ENCODE results near the gene CHAT. TPM values are rescaled to one million over a fixed set of nuclear protein-coding genes. Genes with fewer than 3 reads are reported as not detected.
A peak's percentile ranks its signal among the peaks of the same experiment; 100 is the strongest.

Gene CHAT
- total and polyA plus RNA-seq, 7 donors = not detected

DNA sequence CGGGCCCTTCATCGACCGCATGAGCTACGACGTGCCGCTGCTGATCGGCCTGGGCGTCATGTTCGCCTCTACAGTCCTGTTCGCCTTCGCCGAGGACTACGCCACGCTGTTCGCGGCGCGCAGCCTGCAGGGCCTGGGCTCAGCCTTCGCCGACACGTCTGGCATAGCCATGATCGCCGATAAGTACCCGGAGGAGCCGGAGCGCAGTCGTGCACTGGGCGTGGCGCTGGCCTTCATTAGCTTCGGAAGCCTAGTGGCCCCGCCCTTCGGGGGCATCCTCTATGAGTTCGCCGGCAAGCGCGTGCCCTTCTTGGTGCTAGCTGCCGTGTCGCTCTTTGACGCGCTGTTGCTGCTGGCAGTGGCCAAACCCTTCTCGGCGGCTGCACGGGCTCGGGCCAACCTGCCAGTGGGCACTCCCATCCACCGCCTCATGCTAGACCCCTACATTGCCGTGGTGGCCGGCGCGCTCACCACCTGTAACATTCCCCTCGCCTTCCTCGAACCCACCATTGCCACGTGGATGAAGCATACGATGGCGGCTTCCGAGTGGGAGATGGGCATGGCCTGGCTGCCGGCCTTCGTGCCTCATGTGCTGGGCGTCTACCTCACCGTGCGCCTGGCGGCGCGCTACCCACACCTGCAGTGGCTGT, 2.5 kb upstream of the CHAT start:
- peaks cover 11% of the 10 kb centered on the region for H3K4me1 ChIP-seq
- ATAC-seq = no peak
- TF ChIP-seq, protein P1, sequence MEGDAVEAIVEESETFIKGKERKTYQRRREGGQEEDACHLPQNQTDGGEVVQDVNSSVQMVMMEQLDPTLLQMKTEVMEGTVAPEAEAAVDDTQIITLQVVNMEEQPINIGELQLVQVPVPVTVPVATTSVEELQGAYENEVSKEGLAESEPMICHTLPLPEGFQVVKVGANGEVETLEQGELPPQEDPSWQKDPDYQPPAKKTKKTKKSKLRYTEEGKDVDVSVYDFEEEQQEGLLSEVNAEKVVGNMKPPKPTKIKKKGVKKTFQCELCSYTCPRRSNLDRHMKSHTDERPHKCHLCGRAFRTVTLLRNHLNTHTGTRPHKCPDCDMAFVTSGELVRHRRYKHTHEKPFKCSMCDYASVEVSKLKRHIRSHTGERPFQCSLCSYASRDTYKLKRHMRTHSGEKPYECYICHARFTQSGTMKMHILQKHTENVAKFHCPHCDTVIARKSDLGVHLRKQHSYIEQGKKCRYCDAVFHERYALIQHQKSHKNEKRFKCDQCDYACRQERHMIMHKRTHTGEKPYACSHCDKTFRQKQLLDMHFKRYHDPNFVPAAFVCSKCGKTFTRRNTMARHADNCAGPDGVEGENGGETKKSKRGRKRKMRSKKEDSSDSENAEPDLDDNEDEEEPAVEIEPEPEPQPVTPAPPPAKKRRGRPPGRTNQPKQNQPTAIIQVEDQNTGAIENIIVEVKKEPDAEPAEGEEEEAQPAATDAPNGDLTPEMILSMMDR (IDR thresholded peaks at IDR 0.05) = no peak
- DNase-seq = peak in 1 of 2 donors; percentile 41
- 3% methylated on average over 62 to 63 of the region's 63 CpGs for WGBS, 3 donors
- intact Hi-C loops (cut with DNase I) = no loop called here
- no peak overlapping the region for H3K27ac ChIP-seq
- peaks cover 7 to 94% (median 56%) of the 10 kb centered on the region in 3 donors for H3K27me3 ChIP-seq (ENCODE audit: insufficient read depth in 3 of 3, low read length in 2 of 3)
- no peaks in the 10 kb centered on the region for H3K9me3 ChIP-seq
- H3K4me3 ChIP-seq = no peak overlapping the region
- no peaks in the 10 kb centered on the region for H3K36me3 ChIP-seq (ENCODE audit: insufficient read depth in 1 of 2, low read depth in 1 of 2)

DNA sequence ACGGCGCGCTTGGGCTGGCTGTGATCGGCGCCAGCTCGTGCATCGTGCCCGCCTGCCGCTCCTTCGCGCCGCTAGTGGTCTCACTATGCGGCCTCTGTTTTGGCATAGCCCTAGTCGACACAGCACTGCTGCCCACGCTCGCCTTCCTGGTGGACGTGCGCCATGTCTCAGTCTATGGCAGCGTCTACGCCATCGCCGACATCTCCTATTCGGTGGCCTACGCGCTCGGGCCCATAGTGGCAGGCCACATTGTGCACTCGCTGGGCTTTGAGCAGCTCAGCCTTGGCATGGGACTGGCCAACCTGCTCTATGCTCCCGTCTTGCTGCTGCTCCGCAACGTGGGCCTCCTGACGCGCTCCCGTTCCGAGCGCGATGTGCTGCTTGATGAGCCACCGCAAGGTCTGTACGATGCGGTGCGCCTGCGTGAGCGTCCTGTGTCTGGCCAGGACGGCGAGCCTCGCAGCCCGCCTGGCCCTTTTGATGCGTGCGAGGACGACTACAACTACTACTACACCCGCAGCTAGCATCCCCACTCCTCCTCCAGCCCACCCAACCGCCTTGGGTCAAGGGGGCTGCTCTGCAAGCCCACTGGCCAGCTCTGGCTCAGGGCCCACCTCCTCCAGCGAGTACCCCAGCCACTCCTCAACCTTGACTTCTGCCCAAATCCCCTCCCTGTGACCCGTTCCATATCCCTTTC, 1.9 kb upstream of the CHAT start:
- TF ChIP-seq, protein P1 (IDR thresholded peaks at IDR 0.05) = no peak
- H3K9me3 ChIP-seq = no peaks in the 10 kb centered on the region
- H3K4me3 ChIP-seq = no peak overlapping the region
- H3K4me1 ChIP-seq = peaks cover 11% of the 10 kb centered on the region
- DNase-seq (peak in 1 of 2 donors; percentile 23), ATAC-seq (no peak)
- intact Hi-C loops (cut with DNase I) = no loop called here
- H3K36me3 ChIP-seq (ENCODE audit: insufficient read depth in 1 of 2, low read depth in 1 of 2) = no peaks in the 10 kb centered on the region
- peaks cover 7 to 93% (median 62%) of the 10 kb centered on the region in 3 donors for H3K27me3 ChIP-seq (ENCODE audit: insufficient read depth in 3 of 3, low read length in 2 of 3)
- no peak overlapping the region for H3K27ac ChIP-seq
- WGBS, 3 donors = 4 to 5% (median 4%) methylated on average over 52 to 53 of the region's 53 CpGs

DNA sequence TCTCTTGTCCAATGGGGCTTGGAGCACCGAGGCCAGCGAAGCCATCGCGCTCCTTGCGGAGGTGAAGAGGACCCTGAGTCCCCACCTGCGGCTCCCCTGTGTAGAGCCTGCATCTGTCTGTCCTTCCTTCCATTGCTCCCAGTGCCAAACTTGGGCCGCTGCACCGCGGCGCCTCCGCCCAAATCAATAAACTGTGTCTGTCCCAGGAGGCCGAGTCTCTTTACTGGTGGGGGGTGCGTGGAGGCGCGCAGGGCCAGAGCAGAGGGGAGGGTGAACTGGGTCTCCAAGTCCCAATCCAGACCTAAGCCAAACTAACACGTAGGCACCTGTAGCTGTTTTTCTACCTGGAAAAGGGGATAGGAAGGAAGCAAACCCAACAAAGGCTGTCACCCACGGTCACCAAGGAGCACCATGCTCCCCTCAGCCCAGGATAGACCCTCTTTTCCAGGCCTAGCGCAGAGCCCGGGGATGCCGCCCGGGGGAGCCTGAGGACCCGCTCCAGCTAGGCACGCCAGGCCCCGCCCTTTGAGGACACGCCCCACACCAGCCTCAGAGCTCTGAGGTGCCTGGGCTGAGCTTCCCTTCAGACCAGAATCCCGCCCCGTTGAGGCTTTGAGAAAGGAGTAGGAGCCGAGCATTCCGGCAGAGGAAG, 1.2 kb upstream of the CHAT start:
- Histone ChIP-seq H3K9me3 (no peaks in the 10 kb centered on the region), H3K4me1 (peaks cover 11% of the 10 kb centered on the region), H3K4me3 (no peak overlapping the region), H3K36me3 (ENCODE audit: insufficient read depth in 1 of 2, low read depth in 1 of 2) (no peaks in the 10 kb centered on the region), H3K27me3 (ENCODE audit: insufficient read depth in 3 of 3, low read length in 2 of 3) (peaks cover 7 to 92% (median 64%) of the 10 kb centered on the region in 3 donors), H3K27ac (no peak overlapping the region)
- 2 to 4% (median 4%) methylated on average over 29 of the region's 29 CpGs for WGBS, 3 donors
- intact Hi-C loops (cut with DNase I) = no loop called here
- TF ChIP-seq, protein P1 (IDR thresholded peaks at IDR 0.05) = no peak
- ATAC-seq = no peak
- peak in 1 of 2 donors; percentile 30 for DNase-seq

DNA sequence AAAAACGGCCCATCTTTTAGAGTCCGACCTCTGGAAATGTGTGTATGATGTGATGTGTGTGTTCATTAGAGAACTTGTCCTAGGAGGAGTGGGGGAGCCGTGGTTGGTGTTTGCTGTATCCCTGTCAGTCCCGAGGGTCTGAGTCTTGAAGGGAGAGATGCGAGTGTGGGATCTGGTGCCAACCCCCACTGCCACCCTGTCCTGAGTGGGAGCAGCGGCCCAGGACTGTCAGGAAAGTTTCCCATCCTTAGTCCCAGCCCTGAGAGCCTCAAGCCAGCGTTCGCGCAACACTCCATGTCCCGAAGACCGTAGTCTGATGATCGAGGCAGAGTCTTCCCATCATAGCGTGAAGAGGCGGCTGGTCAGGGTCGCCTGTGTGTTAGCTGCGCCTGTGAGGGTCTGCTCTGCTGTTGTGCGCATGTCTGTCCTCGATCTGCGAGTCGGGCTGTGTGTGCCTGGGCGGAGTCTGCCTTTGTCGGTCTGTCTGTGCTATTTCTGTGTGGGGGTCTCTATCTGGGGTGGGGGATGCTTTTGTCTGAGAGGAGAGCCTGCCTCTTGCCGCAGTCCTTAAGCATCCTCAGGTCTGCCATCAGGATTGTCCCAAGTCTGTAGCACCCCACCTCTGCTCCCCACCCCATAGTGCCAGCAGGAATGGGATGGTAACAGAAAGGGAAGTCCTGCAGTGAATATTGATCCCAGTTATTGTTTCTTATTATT, 514 bp upstream of the CHAT start:
- ATAC-seq (no peak), DNase-seq (peak in 1 of 2 donors; percentile 15)
- intact Hi-C loops (cut with DNase I) = no loop called here
- Histone ChIP-seq H3K9me3 (no peaks in the 10 kb centered on the region), H3K27ac (no peak overlapping the region), H3K36me3 (ENCODE audit: insufficient read depth in 1 of 2, low read depth in 1 of 2) (no peaks in the 10 kb centered on the region), H3K4me3 (no peak overlapping the region), H3K27me3 (ENCODE audit: insufficient read depth in 3 of 3, low read length in 2 of 3) (peaks cover 7 to 89% (median 61%) of the 10 kb centered on the region in 3 donors), H3K4me1 (peaks cover 11% of the 10 kb centered on the region)
- 2 to 4% (median 3%) methylated on average over 23 of the region's 23 CpGs for WGBS, 3 donors
- TF ChIP-seq, protein P1 (IDR thresholded peaks at IDR 0.05) = no peak
